ENCODE results near the gene P2RX3. TPM values are rescaled to one million over a fixed set of nuclear protein-coding genes. Genes with fewer than 3 reads are reported as not detected.

The P2RX3 gene
- total RNA-seq, 1 donor from 2014 or later: not detected

GRCh38 chr11:57410287-57410686 lies 72.1 kb downstream of the P2RX3 start:
- H3K27ac ChIP-seq: no peak overlapping the region
- no peak for ATAC-seq
- peaks cover 10% of the 10 kb centered on the region for H3K4me1 ChIP-seq
- H3K9me3 ChIP-seq: no peaks in the 10 kb centered on the region
- no peak overlapping the region for H3K4me3 ChIP-seq
- no peak for DNase-seq
- TF ChIP-seq CTCF (IDR thresholded peaks at IDR 0.05): no peak
- intact Hi-C loops (cut with DNase I): no loop called here
- H3K27me3 ChIP-seq (ENCODE audit: low read depth): no peaks in the 10 kb centered on the region
- peaks cover 87% of the 10 kb centered on the region for H3K36me3 ChIP-seq

GRCh38 chr11:57413681-57414080 lies 75.5 kb downstream of the P2RX3 start:
- peaks cover 18% of the 10 kb centered on the region for H3K4me1 ChIP-seq
- H3K4me3 ChIP-seq: no peak overlapping the region
- H3K27me3 ChIP-seq (ENCODE audit: low read depth): no peaks in the 10 kb centered on the region
- no peak for DNase-seq
- peaks cover 100% of the 10 kb centered on the region for H3K36me3 ChIP-seq
- H3K27ac ChIP-seq: no peak overlapping the region
- no peak for ATAC-seq
- no peak for TF ChIP-seq CTCF (IDR thresholded peaks at IDR 0.05)
- no peaks in the 10 kb centered on the region for H3K9me3 ChIP-seq
- intact Hi-C loops (cut with DNase I): no loop called here

- ATAC-seq: no peak
- TF ChIP-seq CTCF (IDR thresholded peaks at IDR 0.05): no peak
- intact Hi-C loops (cut with DNase I): no loop called here
- H3K27me3 ChIP-seq (ENCODE audit: low read depth): no peaks in the 10 kb centered on the region
- no peaks in the 10 kb centered on the region for H3K9me3 ChIP-seq
- DNase-seq: no peak
- H3K4me3 ChIP-seq: no peak overlapping the region
- no peak overlapping the region for H3K27ac ChIP-seq
- H3K36me3 ChIP-seq: peaks cover 100% of the 10 kb centered on the region
- H3K4me1 ChIP-seq: peaks cover 18% of the 10 kb centered on the region
Observed at GRCh38 chr11:57414612-57415212, 76.6 kb downstream of the P2RX3 start.

- no peak for TF ChIP-seq CTCF (IDR thresholded peaks at IDR 0.05)
- intact Hi-C loops (cut with DNase I): no loop called here
- no peak overlapping the region for H3K4me3 ChIP-seq
- H3K9me3 ChIP-seq: no peaks in the 10 kb centered on the region
- H3K36me3 ChIP-seq: peaks cover 100% of the 10 kb centered on the region
- H3K27ac ChIP-seq: no peak overlapping the region
- peaks cover 18% of the 10 kb centered on the region for H3K4me1 ChIP-seq
- ATAC-seq (no peak), DNase-seq (no peak)
- H3K27me3 ChIP-seq (ENCODE audit: low read depth): no peaks in the 10 kb centered on the region
Observed at GRCh38 chr11:57416436-57416835, 78.3 kb downstream of the P2RX3 start.

- H3K4me3 ChIP-seq: no peak overlapping the region
- peaks cover 97% of the 10 kb centered on the region for H3K36me3 ChIP-seq
- no peak for DNase-seq
- H3K9me3 ChIP-seq: no peaks in the 10 kb centered on the region
- H3K4me1 ChIP-seq: peaks cover 18% of the 10 kb centered on the region
- H3K27ac ChIP-seq: no peak overlapping the region
- H3K27me3 ChIP-seq (ENCODE audit: low read depth): no peaks in the 10 kb centered on the region
- intact Hi-C loops (cut with DNase I): no loop called here
- no peak for TF ChIP-seq CTCF (IDR thresholded peaks at IDR 0.05)
- peak; percentile 50 to 72 for ATAC-seq
Observed at GRCh38 chr11:57417056-57417455, 78.9 kb downstream of the P2RX3 start.
